K562 (cell line): ENCODE results near the gene SERBP1. TPM values are rescaled to one million over a fixed set of nuclear protein-coding genes. Genes with fewer than 3 reads are reported as not detected.
A peak's percentile ranks its signal among the peaks of the same experiment; 100 is the strongest.

ENCODE experiments used
- ATAC-seq: fragments of 200-7000 bp; cut with Tn5 transposase; 3 replicates; pipeline ENCODE4 v1.9.1; 2020; ENCODE audit warnings: moderate library complexity
- BruUV-seq: library from RNA; stranded (reverse); fragments of 400-500 nt; replicated peaks from 2 replicates; lab custom pipeline; 2021; lab: Mats Ljungman, UMichigan
- CTCF ChIA-PET: fragments of 300-600 bp; formaldehyde crosslinking; extraction: SDS; loops from one replicate; lab custom pipeline; 2021; ENCODE audit warnings: low intra/inter-chr PET ratio; lab: Yijun Ruan, JAX
- POLR2A ChIA-PET: fragments of 300-600, 350-650 bp; sonication (Branson Sonifier 250); formaldehyde crosslinking; extraction: SDS; loops from one replicate; lab custom pipeline; 2021; ENCODE audit warnings: antibody characterized with exemption, inconsistent platforms; lab: Yijun Ruan, JAX
- DNase-seq, 4 experiments: peaks; one replicate each; pipeline versions ENCODE4 v3.0.0 to v3.0.0-alpha.2; 2011 to 2018; ENCODE audit warnings: low spot score in 3 of 4, mixed read lengths in 3 of 4; ENCODE audit errors: extremely low read depth in 1 of 4
- FAIRE-seq: peaks from 2 replicates; lab custom pipeline; 2011; peaks lifted over from hg19 to GRCh38; lab: Jason Lieb, UNC
- H2AFZ ChIP-seq: 2 replicates; pipeline ENCODE4 v1.6.0; 2011; ENCODE audit warnings: low read depth, low read length, control low read depth, inconsistent platforms
- H3K27ac ChIP-seq: fragments of 200-600 bp; 3 replicates; pipeline ENCODE4 v1.8.0; 2011; ENCODE audit warnings: low read depth, mild to moderate bottlenecking, control low read depth, inconsistent platforms, low read length, moderate library complexity, mixed read lengths; ENCODE audit errors: extremely low read depth
- H3K27me3 ChIP-seq, 2 experiments: fragments of 300-600 bp in 1 of 2; 2 replicates in 1 of 2; 3 replicates in 1 of 2; pipeline versions ENCODE4 v1.6.0 to v1.8.0; 2011; ENCODE audit warnings: inconsistent platforms in 2 of 2, low read length in 2 of 2, mild to moderate bottlenecking in 1 of 2, mixed read lengths in 1 of 2, moderate library complexity in 1 of 2; ENCODE audit not compliant: control insufficient read depth in 2 of 2, insufficient read depth in 2 of 2
- H3K36me3 ChIP-seq: fragments of 300-600 bp; 3 replicates; pipeline ENCODE4 v1.8.0; 2011; ENCODE audit warnings: mild to moderate bottlenecking, low read length, inconsistent platforms; ENCODE audit not compliant: control insufficient read depth, insufficient read depth
- H3K4me1 ChIP-seq, 2 experiments: fragments of 200-600 bp in 1 of 2; replicated peaks in 1 of 2; 2 replicates in 1 of 2; 3 replicates in 1 of 2; pipeline versions ENCODE4 v1.5.1 to v1.8.0; 2011; ENCODE audit warnings: inconsistent platforms in 2 of 2, low read length in 2 of 2, mild to moderate bottlenecking in 1 of 2, mixed read lengths in 1 of 2, moderate library complexity in 1 of 2; ENCODE audit not compliant: control insufficient read depth in 2 of 2, insufficient read depth in 2 of 2
- H3K4me2 ChIP-seq: 2 replicates; pipeline ENCODE4 v1.6.1; 2011; ENCODE audit warnings: low read length, control low read depth, inconsistent platforms, mixed read lengths; ENCODE audit not compliant: insufficient read depth
- H3K4me3 ChIP-seq: fragments of 200-600 bp; sonication (generic), shearing (Covaris generic); 2 replicates; pipeline ENCODE4 v1.5.1; 2016; ENCODE audit warnings: control low read depth, inconsistent platforms
- H3K79me2 ChIP-seq: fragments of 200-600 bp; 3 replicates; pipeline ENCODE4 v1.8.0; 2011; ENCODE audit warnings: low read length, inconsistent platforms; ENCODE audit not compliant: control insufficient read depth, insufficient read depth
- H3K9ac ChIP-seq, 2 experiments: 2 replicates each; pipeline versions ENCODE4 v1.6.0 to v1.6.1; 2011; ENCODE audit warnings: low read depth in 2 of 2, low read length in 2 of 2, control low read depth in 1 of 2, inconsistent platforms in 1 of 2, mild to moderate bottlenecking in 1 of 2, mixed read lengths in 1 of 2; ENCODE audit not compliant: insufficient read depth in 1 of 2
- H3K9me1 ChIP-seq: one replicate; pipeline ENCODE4 v1.6.0; 2011; ENCODE audit warnings: inconsistent platforms, mild to moderate bottlenecking, low read length, moderate library complexity; ENCODE audit not compliant: control insufficient read depth, insufficient read depth
- H3K9me3 ChIP-seq: replicated peaks from 2 replicates; pipeline ENCODE4 v1.5.1; 2011; ENCODE audit warnings: low read depth, low read length, inconsistent platforms; ENCODE audit not compliant: control insufficient read depth, insufficient read depth
- H4K20me1 ChIP-seq: replicated peaks from 2 replicates; pipeline ENCODE4 v1.6.1; 2011; ENCODE audit warnings: low read length, inconsistent platforms, mixed read lengths; ENCODE audit not compliant: control insufficient read depth, insufficient read depth
- BRD4 ChIP-seq: fragments of 200-600 bp; sonication (generic); IDR thresholded peaks from 2 replicates; pipeline ENCODE4 v1.6.1; 2017; ENCODE audit warnings: inconsistent platforms
- CTBP1 ChIP-seq: fragments of 450-650 bp; IDR thresholded peaks from 2 replicates; pipeline ENCODE4 v1.6.1; 2016; ENCODE audit warnings: borderline replicate concordance
- FOXM1 ChIP-seq, 2 experiments: fragments of 450-650 bp in 1 of 2; sonication (generic) in 1 of 2; formaldehyde crosslinking in 1 of 2; IDR thresholded peaks; 2 replicates each; pipeline versions ENCODE4 v1.6.1 to v1.9.0; 2017 to 2022; ENCODE audit warnings: low read depth in 2 of 2, mild to moderate bottlenecking in 2 of 2, missing genetic modification reagents in 1 of 2, moderate library complexity in 1 of 2
- MYBL2 ChIP-seq, 2 experiments: fragments of 450-650 bp in 1 of 2; sonication (generic) in 1 of 2; formaldehyde crosslinking in 1 of 2; IDR thresholded peaks; 2 replicates each; pipeline versions ENCODE4 v1.6.1 to v1.8.1; 2017 to 2022; ENCODE audit warnings: borderline replicate concordance in 1 of 2, inconsistent platforms in 1 of 2, low read depth in 1 of 2, mild to moderate bottlenecking in 1 of 2, missing genetic modification reagents in 1 of 2, moderate library complexity in 1 of 2
- OTX1 ChIP-seq: fragments of 450-650 bp; formaldehyde crosslinking; IDR thresholded peaks from 2 replicates; pipeline ENCODE4 v1.4.0; 2022; ENCODE audit warnings: mild to moderate bottlenecking
- SOX6 ChIP-seq: fragments of 450-650 bp; IDR thresholded peaks from 2 replicates; pipeline ENCODE4 v1.6.1; 2014; ENCODE audit warnings: mild to moderate bottlenecking
- SRSF3 ChIP-seq: fragments of 200-400 bp; formaldehyde crosslinking; IDR thresholded peaks from 2 replicates; pipeline ENCODE4 v1.6.1; 2016; ENCODE audit warnings: mild to moderate bottlenecking, low read length, moderate library complexity; ENCODE audit not compliant: insufficient read depth
- XRCC4 ChIP-seq: IDR thresholded peaks from one replicate; pipeline ENCODE4 v1.6.1; 2011; ENCODE audit not compliant: insufficient read depth, insufficient read length; ENCODE audit errors: extremely low read depth
- ZNF518B ChIP-seq: fragments of 250-450 bp; sonication (Bioruptor Pico); IDR thresholded peaks from 2 replicates; pipeline ENCODE4 v1.5.0; 2021; ENCODE audit warnings: mild to moderate bottlenecking, moderate library complexity
- ZNF76 ChIP-seq: fragments of 250-450 bp; sonication (Bioruptor Pico); IDR thresholded peaks from 2 replicates; pipeline ENCODE4 v1.4.0; 2020; ENCODE audit warnings: mild to moderate bottlenecking, moderate library complexity, borderline replicate concordance
- WGBS: fragments of 100-300 bp; shearing (Covaris generic); methylation state at CpG from one replicate; pipeline ENCODE4 v1.1.6; 2016; ENCODE audit warnings: low coverage, mixed read lengths; ENCODE audit not compliant: insufficient coverage; ENCODE audit errors: missing lambda C conversion rate; 5-methylcytosine and 5-hydroxymethylcytosine counted together
- in situ Hi-C: fragments of 300-500 bp; cut with MboI; formaldehyde crosslinking; loops from 4 replicates; pipeline ENCODE4 v1.15.0; 2018; ENCODE audit warnings: inconsistent platforms, mixed read lengths
- intact Hi-C: fragments of 100-400 bp; cut with micrococcal nuclease; formaldehyde crosslinking; loops from 2 replicates; pipeline ENCODE4 v1.14.2; 2022
- polyA plus RNA-seq, 8 experiments: library from polyadenylated mRNA; depleted of rRNA in 4 of 8; stranded (reverse) in 5 of 8; unstranded in 3 of 8; fragments of >200 nt; fragmentation: Nextera tagmentation in 2 of 8; fragmentation: Illumina TruSeq in 1 of 8; extraction: Ambion mirVana in 2 of 8; extraction: Trizol in 1 of 8; gene quantifications; 2 replicates each; pipeline versions ENCODE4 v1.2.1 to v1.2.3, GENCODE V29; 2011 to 2014; ENCODE audit warnings: inconsistent platforms in 1 of 8, missing spikeins in 1 of 8
- total RNA-seq, 7 experiments: library from RNA; depleted of rRNA in 6 of 7; stranded (reverse); fragments of >200 nt in 6 of 7; fragmentation: Illumina TruSeq in 2 of 7; extraction: Trizol in 2 of 7; gene quantifications; 2 replicates each; pipeline versions ENCODE4 v1.2.1 to v1.2.3, GENCODE V29; 2011 to 2021; ENCODE audit warnings: low replicate concordance in 1 of 7

Gene SERBP1
- total and polyA plus RNA-seq, 9 of the 15 experiments (the other 6 are each of a cell fraction or from before 2014, with no cell fraction given): 79.9 to 761 (median 464) TPM

GRCh38 chr1:67451356-67451755 is 21.2 kb upstream of the SERBP1 start:
- no peak for FAIRE-seq
- 15% methylated on average over 2 of the region's 2 CpGs for WGBS
- H3K27ac ChIP-seq: no peak overlapping the region
- H2AFZ ChIP-seq: peak overlapping the region; percentile 57
- H4K20me1 ChIP-seq: no peaks in the 10 kb centered on the region
- no TSS peak for BruUV-seq
- in situ Hi-C loops: no loop called here
- no peaks in the 10 kb centered on the region for H3K79me2 ChIP-seq
- ChIA-PET POLR2A (no interaction called here), CTCF (no interaction called here)
- no peak for DNase-seq
- no peaks in the 10 kb centered on the region for H3K36me3 ChIP-seq
- no peaks in the 10 kb centered on the region for H3K4me1 ChIP-seq
- H3K9me3 ChIP-seq: no peaks in the 10 kb centered on the region
- no peak overlapping the region for H3K9ac ChIP-seq
- intact Hi-C loops: no loop called here
- H3K4me3 ChIP-seq: no peak overlapping the region
- no peaks in the 10 kb centered on the region for H3K9me1 ChIP-seq
- peak; percentile 61; the same call in 2 of the 3 replicates for ATAC-seq
- no peak overlapping the region for H3K4me2 ChIP-seq
- H3K27me3 ChIP-seq: no peaks in the 10 kb centered on the region; a peak in 1 of 5 replicates
- TF ChIP-seq BRD4 (no peak), FOXM1 (IDR thresholded peaks at IDR 0.05; ENCODE audit: low read depth) (no peak), FOXM1 (CRISPR knock-in tag; IDR thresholded peaks at IDR 0.05; ENCODE audit: low read depth) (no peak), OTX1 (CRISPR knock-in tag) (no peak), SRSF3 (no peak), CTBP1 (no peak), SOX6 (no peak)

- Histone ChIP-seq H4K20me1 (no peaks in the 10 kb centered on the region), H3K9me3 (no peaks in the 10 kb centered on the region), H3K27me3 (no peaks in the 10 kb centered on the region; a peak in 1 of 5 replicates), H3K4me2 (no peak overlapping the region), H3K9me1 (no peaks in the 10 kb centered on the region), H3K27ac (no peak overlapping the region), H3K4me3 (no peak overlapping the region), H2AFZ (no peak overlapping the region), H3K79me2 (no peaks in the 10 kb centered on the region), H3K36me3 (no peaks in the 10 kb centered on the region), H3K9ac (no peak overlapping the region), H3K4me1 (no peaks in the 10 kb centered on the region)
- intact Hi-C loops (no loop called here), in situ Hi-C loops (no loop called here)
- no peak for ATAC-seq
- FAIRE-seq: no peak
- CTCF ChIA-PET: no interaction called here
- 13% methylated on average over 1 of the region's 1 CpG for WGBS
- no peak for DNase-seq
- no TSS peak for BruUV-seq
- POLR2A ChIA-PET: interaction anchor here (1.3 kb wide), 1 partner anchor 19 kb away, joined by 4 read pairs; no protein-coding TSS in a partner anchor
- TF ChIP-seq MYBL2 (IDR thresholded peaks at IDR 0.05; ENCODE audit: low read depth): no peak
- TF ChIP-seq MYBL2 (CRISPR knock-in tag; IDR thresholded peaks at IDR 0.05; ENCODE audit: borderline replicate concordance): no peak
- no peak for TF ChIP-seq XRCC4
- no peak for TF ChIP-seq ZNF76 (CRISPR knock-in tag)
- no peak for TF ChIP-seq ZNF518B (CRISPR knock-in tag)
Observed at GRCh38 chr1:67446893-67447292, 16.7 kb upstream of the SERBP1 start.
